ENCODE measurements around the gene ASIC2.

- TF ChIP-seq CTCF (IDR thresholded peaks at IDR 0.05; ENCODE audit: insufficient read depth, low read length, poor library complexity, severe bottlenecking) (no peak), EZH2phosphoT487 (conservative IDR thresholded peaks at IDR 0.05; ENCODE audit: low read length) (no peak)
These were observed 238.7 kb downstream of the ASIC2 start for GRCh38 chr17:33054412-33054811.

Measured in SU-DHL-6 (cell line).